Stomach (tissue), 9 donors: Measurements from ENCODE around the gene ANKRD33B. TPM values are rescaled to one million over a fixed set of nuclear protein-coding genes. Genes with fewer than 3 reads are reported as not detected.

ENCODE experiments used
- DNase-seq, 2 donors: peaks; one replicate each; pipeline versions ENCODE4 v3.0.0 to v3.0.0-alpha.2; 2013 to 2019
- H3K27ac ChIP-seq, 5 donors: fragments of 200-600 bp in 4 of 5; sonication (generic) in 4 of 5; one replicate each; pipeline ENCODE4 v1.5.1; 2013 to 2019; ENCODE audit warnings: mild to moderate bottlenecking in 1 of 5, moderate library complexity in 1 of 5
- H3K27me3 ChIP-seq, 3 donors: fragments of 200-600 bp; sonication (generic); one replicate each; pipeline ENCODE4 v1.5.1; 2017 to 2019; ENCODE audit warnings: mixed run types in 1 of 3
- H3K36me3 ChIP-seq, 4 donors: fragments of 200-600 bp; sonication (generic); 1 replicate in 3 of 4; 2 replicates in 1 of 4; pipeline ENCODE4 v1.5.1; 2016 to 2019
- H3K4me1 ChIP-seq, 4 donors: fragments of 200-600 bp; sonication (generic); one replicate each; pipeline ENCODE4 v1.5.1; 2016 to 2019
- H3K4me3 ChIP-seq, 4 donors: fragments of 200-600 bp; sonication (generic) in 3 of 4; one replicate each; pipeline ENCODE4 v1.5.1; 2016 to 2019; ENCODE audit warnings: mild to moderate bottlenecking in 1 of 4
- H3K9me3 ChIP-seq, 4 donors: fragments of 200-600 bp; sonication (generic); one replicate each; pipeline ENCODE4 v1.5.1; 2016 to 2019
- CTCF ChIP-seq, 7 experiments: fragments of 450-650 bp in 4 of 7; fragments of 200-600 bp in 3 of 7; sonication (generic) in 3 of 7; IDR thresholded peaks; one replicate each; pipeline ENCODE4 v1.5.1; 2016 to 2019; ENCODE audit warnings: antibody characterized with exemption in 7 of 7, control low read depth in 2 of 7, mild to moderate bottlenecking in 1 of 7
- EP300 ChIP-seq: sonication (generic); formaldehyde crosslinking; IDR thresholded peaks from one replicate; pipeline ENCODE4 v1.6.1; 2017; ENCODE audit warnings: antibody characterized with exemption
- POLR2A ChIP-seq, 4 donors: fragments of 450-650 bp; IDR thresholded peaks; one replicate each; pipeline ENCODE4 v1.6.1; 2016; ENCODE audit warnings: antibody characterized with exemption in 4 of 4, control low read depth in 2 of 4, mild to moderate bottlenecking in 1 of 4, moderate library complexity in 1 of 4
- POLR2AphosphoS5 ChIP-seq, 3 donors: sonication (generic); formaldehyde crosslinking; IDR thresholded peaks; one replicate each; pipeline ENCODE4 v1.6.1; 2016; ENCODE audit warnings: antibody characterized with exemption in 3 of 3
- WGBS, 5 donors: extraction: QIAGEN DNeasy Blood & Tissue Kit in 3 of 5; methylation state at CpG; one replicate each; pipeline versions ENCODE4 v1.1.5 to v1.1.7; 2013 to 2018; 5-methylcytosine and 5-hydroxymethylcytosine counted together
- intact Hi-C: fragments of 100-400 bp; cut with DNase I; formaldehyde crosslinking; loops from one replicate; pipeline ENCODE4 v1.15.1; 2023; ENCODE audit warnings: low total_unique reads
- polyA plus RNA-seq, 3 donors: library from polyadenylated mRNA; stranded (reverse); fragments of 200-250 nt; gene quantifications; one replicate each; pipeline ENCODE4 v1.2.3, GENCODE V29; 2013
- total RNA-seq, 5 donors: library from RNA; depleted of rRNA; stranded (reverse); fragments of >200 nt; gene quantifications; one replicate each; pipeline versions ENCODE4 v1.1.0 to v1.2.3, GENCODE V29; 2014 to 2016
- donor health status: healthy with polysubstance abuse.
- donor health status: Bipolar disorder and iron deficiency.
- donor health status: healthy.

Gene ANKRD33B
- total and polyA plus RNA-seq, 8 donors, result 0.45 to 6.4 (median 1.8) TPM

DNA sequence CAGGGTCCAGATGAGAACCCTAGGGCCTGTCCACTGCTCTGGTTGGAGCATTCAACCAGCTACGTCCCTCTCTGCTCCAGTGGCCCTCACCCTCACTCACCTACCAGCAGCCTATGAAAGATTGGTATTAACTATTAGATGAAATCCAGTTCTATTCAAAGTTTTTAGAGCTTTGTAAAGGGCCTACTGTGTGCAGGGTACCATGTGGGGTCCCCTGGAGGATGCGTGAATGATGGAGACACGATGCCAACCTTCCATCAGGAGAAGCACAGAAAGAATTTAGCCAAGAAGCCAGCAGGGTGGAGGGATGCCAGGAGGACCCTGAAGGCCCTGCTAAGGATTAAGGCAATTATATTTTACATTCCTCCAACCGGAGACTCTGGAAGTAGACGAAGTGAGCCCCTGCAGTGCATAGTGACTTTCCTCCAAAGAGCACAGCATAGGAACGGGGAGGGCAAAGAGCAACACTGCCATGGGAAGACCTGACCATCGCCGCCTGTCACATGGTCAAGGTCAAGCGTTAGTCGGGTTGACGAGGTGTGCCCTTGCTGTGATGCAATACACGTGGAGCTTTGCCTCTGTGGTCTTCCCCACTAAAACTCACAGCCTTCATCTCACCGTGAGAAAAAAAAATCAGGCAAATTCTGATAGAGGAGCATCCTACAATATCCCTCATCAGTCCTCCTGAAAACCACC, 22.8 kb upstream of the ANKRD33B start:
- Histone ChIP-seq H3K4me3 (no peak overlapping the region), H3K27ac (no peak overlapping the region), H3K9me3 (no peaks in the 10 kb centered on the region), H3K4me1 (peaks cover 0 to 25% (median 11%) of the 10 kb centered on the region in 4 donors), H3K27me3 (peaks cover 0 to 40% (median 0%) of the 10 kb centered on the region in 3 donors), H3K36me3 (no peaks in the 10 kb centered on the region)
- no peak for DNase-seq
- 80 to 89% (median 85%) methylated on average over 13 of the region's 13 CpGs for WGBS, 5 donors
- intact Hi-C loops, result no loop called here
- TF ChIP-seq POLR2AphosphoS5 (IDR thresholded peaks at IDR 0.05) (no peak), CTCF (IDR thresholded peaks at IDR 0.05) (no peak), POLR2A (IDR thresholded peaks at IDR 0.05) (no peak), EP300 (no peak)

DNA sequence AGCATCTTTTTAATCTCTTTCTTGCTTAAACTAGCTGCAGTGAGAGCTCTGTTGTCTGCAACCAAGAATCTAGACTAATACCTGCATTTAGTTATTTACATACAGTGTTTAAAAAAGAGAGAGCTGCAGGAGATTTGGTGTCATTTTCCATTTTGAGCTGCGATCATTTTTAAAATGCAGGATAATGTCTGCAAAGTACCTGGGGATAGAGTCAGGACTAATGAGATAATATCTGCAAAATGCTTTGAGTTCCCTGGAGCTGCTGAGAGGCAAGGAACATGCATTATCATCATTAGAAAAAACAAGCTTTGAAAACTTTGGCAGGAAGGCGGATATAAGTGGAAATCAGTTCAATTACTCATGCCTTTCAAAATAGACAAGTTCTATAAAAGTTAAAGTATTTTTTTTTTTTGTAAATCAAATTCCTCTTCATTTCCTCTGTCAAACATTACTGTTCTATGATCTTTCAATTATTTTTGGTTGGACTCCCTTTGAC, 21.8 kb upstream of the ANKRD33B start:
- no peak overlapping the region for H3K4me3 ChIP-seq
- H3K4me1 ChIP-seq, result peaks cover 0 to 17% (median 9%) of the 10 kb centered on the region in 4 donors
- 75 to 84% (median 78%) methylated on average over 2 of the region's 2 CpGs for WGBS, 5 donors
- DNase-seq, result no peak
- TF ChIP-seq CTCF (IDR thresholded peaks at IDR 0.05), result no peak
- no peak for TF ChIP-seq POLR2AphosphoS5 (IDR thresholded peaks at IDR 0.05)
- TF ChIP-seq POLR2A (IDR thresholded peaks at IDR 0.05), result no peak
- TF ChIP-seq EP300, result no peak
- H3K9me3 ChIP-seq, result no peaks in the 10 kb centered on the region
- intact Hi-C loops, result no loop called here
- no peaks in the 10 kb centered on the region for H3K36me3 ChIP-seq
- no peak overlapping the region for H3K27ac ChIP-seq
- H3K27me3 ChIP-seq, result peaks cover 0 to 41% (median 0%) of the 10 kb centered on the region in 3 donors

DNA sequence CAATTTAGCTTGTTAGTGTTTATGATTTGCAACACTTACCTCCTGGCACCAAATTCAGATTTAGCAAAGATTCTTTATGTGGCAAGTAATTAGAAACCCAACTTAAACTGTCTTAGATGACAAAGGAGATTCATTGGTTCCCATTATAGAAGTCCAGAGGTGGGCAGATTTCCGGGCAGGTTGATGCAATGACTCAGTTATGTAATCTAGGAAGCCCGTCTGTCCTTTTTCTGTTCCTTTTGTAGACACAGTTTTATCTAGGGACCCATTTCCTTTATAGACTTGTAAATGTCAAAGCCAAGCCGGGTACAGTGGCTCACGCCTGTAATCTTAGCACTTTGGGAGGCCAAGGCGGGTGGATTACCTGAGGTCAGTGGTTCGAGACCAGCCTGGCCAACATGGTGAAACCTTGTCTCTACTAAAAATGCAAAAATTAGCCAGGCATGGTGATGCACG, 20.3 kb upstream of the ANKRD33B start:
- DNase-seq, result no peak
- 46 to 54% (median 51%) methylated on average over 7 of the region's 7 CpGs for WGBS, 5 donors
- intact Hi-C loops, result no loop called here
- H3K4me1 ChIP-seq, result peaks cover 0 to 6% (median 3%) of the 10 kb centered on the region in 4 donors
- peaks cover 0 to 30% (median 0%) of the 10 kb centered on the region in 3 donors for H3K27me3 ChIP-seq
- H3K4me3 ChIP-seq, result no peak overlapping the region
- TF ChIP-seq POLR2A (IDR thresholded peaks at IDR 0.05) (no peak), EP300 (no peak), CTCF (IDR thresholded peaks at IDR 0.05) (no peak), POLR2AphosphoS5 (IDR thresholded peaks at IDR 0.05) (no peak)
- no peaks in the 10 kb centered on the region for H3K36me3 ChIP-seq
- no peak overlapping the region for H3K27ac ChIP-seq
- H3K9me3 ChIP-seq, result no peaks in the 10 kb centered on the region

- Histone ChIP-seq H3K27me3 (peaks cover 0 to 27% (median 0%) of the 10 kb centered on the region in 3 donors), H3K4me3 (no peak overlapping the region), H3K4me1 (no peaks in the 10 kb centered on the region), H3K27ac (no peak overlapping the region), H3K9me3 (no peaks in the 10 kb centered on the region), H3K36me3 (no peaks in the 10 kb centered on the region)
- no peak for DNase-seq
- intact Hi-C loops, result no loop called here
- TF ChIP-seq POLR2A (IDR thresholded peaks at IDR 0.05), result no peak
- TF ChIP-seq POLR2AphosphoS5 (IDR thresholded peaks at IDR 0.05), result no peak
- TF ChIP-seq CTCF (IDR thresholded peaks at IDR 0.05), result no peak
- no peak for TF ChIP-seq EP300
- WGBS, 5 donors, result 79 to 83% (median 82%) methylated on average over 8 of the region's 8 CpGs
These were observed 18.8 kb upstream of the ANKRD33B start for GRCh38 chr5:10545084-10545483.
